Activated naive CD8-positive, alpha-beta T cell (primary cell): ENCODE data around the gene CABLES2.

ENCODE experiments used
- H3K27ac Mint-ChIP-seq: one replicate; pipeline ENCODE4 v1.8.0; 2021; ENCODE audit warnings: mixed read lengths
- H3K27me3 Mint-ChIP-seq: one replicate; pipeline ENCODE4 v1.8.0; 2021; ENCODE audit warnings: mixed read lengths
- H3K36me3 Mint-ChIP-seq: one replicate; pipeline ENCODE4 v1.8.0; 2021; ENCODE audit warnings: mixed read lengths
- H3K4me1 Mint-ChIP-seq: one replicate; pipeline ENCODE4 v1.8.0; 2021; ENCODE audit warnings: low read depth, mixed read lengths
- H3K4me3 Mint-ChIP-seq: one replicate; pipeline ENCODE4 v1.8.0; 2021; ENCODE audit warnings: mild to moderate bottlenecking, mixed read lengths
- H3K9me3 Mint-ChIP-seq: one replicate; pipeline ENCODE4 v1.8.0; 2021; ENCODE audit warnings: low read depth, mixed read lengths

Gene CABLES2

DNA sequence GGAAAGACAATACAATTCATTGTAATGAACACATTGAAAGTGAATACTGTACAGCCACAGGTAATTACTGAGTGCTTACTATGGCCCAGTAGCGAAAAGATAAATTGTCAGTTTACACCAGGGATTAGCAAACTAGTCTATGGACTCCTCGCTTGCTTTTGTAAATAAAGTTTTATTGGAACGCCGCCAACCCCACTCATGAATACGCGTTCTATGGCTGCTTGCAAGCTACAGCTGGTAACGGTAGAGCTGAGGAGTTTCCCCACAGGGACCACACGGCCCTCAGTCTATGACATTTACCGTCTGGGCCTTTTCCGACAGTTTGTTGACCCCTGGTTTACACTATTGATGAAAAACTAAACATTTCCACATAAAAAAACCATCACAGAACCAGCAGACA, 64.2 kb downstream of the CABLES2 start:
- Mint-ChIP-seq H3K27me3 (peaks cover 6% of the 10 kb centered on the region), H3K9me3 (no peaks in the 10 kb centered on the region), H3K27ac (no peak overlapping the region), H3K4me1 (no peaks in the 10 kb centered on the region), H3K4me3 (no peak overlapping the region), H3K36me3 (no peaks in the 10 kb centered on the region)

DNA sequence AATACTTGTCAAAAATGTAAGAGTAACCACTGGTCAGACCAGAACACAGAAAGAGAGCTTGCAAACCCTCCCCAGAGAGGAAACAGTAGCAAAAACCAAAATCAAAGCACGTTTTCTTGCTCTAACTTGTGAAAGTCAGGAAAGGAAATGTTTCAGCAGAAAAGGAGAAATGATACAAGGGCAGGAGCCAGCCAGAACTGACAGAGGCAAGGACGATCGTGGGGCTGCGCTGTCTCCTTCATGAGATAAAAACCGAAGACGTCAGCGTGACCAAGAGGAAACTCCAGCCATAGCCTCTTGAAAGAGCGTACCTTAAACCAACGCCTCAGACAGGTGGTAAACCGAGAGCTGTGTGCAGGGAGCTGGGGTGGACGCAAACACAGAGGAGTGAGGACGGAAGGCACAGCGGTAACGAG, 67.4 kb downstream of the CABLES2 start:
- no peak overlapping the region for H3K4me3 Mint-ChIP-seq
- H3K27ac Mint-ChIP-seq, result no peak overlapping the region
- no peaks in the 10 kb centered on the region for H3K36me3 Mint-ChIP-seq
- peaks cover 6% of the 10 kb centered on the region for H3K27me3 Mint-ChIP-seq
- H3K9me3 Mint-ChIP-seq, result no peaks in the 10 kb centered on the region
- no peaks in the 10 kb centered on the region for H3K4me1 Mint-ChIP-seq
